ENCODE data around the gene VARS1.
A peak's percentile ranks its signal among the peaks of the same experiment; 100 is the strongest.
"Not testable (repeated sequence)": the region's sequence is repeated elsewhere in the genome, so short reads cannot be mapped to it uniquely, and the experiment has no call there.

Gene VARS1

DNA sequence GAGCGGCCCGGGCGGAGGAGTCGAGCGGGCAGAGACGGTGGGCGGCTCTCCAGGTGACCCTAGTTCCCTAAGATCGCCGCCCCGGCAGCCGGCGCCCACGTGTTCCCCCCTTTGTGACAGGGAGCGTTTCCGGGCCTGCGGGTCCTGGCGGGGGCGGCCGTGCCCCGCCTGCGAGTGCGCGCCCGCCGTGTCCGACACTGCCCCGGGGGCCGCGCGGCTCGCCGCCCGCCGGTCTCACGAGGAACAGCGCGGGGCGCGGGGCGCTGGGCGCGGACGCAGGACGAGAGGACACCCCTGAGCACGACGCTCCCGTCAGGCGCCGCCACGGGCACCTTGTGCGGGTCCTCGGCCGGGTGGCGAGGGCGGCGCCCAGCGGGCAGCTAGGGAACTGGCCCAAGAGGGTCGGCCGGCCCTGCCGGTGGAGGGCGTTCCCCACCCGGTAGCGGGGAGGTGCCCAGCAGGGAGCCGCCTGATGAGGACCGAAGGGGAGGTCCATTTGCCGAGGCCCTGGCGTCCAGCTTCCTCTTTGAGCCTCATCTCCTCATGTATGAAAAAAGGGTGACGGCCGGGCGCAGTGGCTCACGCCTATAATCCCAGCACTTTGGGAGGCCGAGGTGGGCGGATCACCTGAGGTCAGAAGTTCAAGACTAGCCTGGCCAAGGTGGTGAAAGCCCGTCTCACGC, at the start of gene VARS1:
Gene VARS1 (minus strand): TSS at position 137 of the 683 bp plus-strand sequence. CDS start 535 bp downstream, outside the sequence.
- Histone ChIP-seq H3K9ac (ENCODE audit: low read length) (peak within 1 kb of the TSS; percentile 94), H3K4me1 (ENCODE audit: insufficient read depth, low read length) (peaks cover 11% of the 10 kb centered on the region)

DNA sequence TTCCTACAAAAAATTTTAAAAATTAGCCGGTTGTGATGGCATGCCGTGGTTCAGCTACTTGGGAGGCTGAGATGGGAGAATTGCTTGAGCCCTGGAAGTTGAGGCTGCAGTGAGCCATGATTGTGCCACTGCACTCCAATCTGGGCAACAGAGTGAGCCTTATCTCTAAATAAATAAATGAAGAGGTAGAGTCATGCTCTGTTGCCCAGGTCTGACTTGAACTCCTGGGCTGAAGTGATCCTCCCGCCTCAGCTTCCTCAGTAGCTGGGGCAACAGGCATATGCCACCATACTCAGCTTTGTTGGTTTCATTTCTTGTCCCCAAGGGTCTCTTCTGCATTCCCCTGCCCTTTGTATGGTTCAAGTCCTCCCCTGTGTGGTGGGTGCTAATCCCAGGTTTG, 49.0 kb upstream of the VARS1 start:
- no peak overlapping the region for H3K9ac ChIP-seq (ENCODE audit: low read length)
- H3K4me1 ChIP-seq (ENCODE audit: insufficient read depth, low read length), result no peaks in the 10 kb centered on the region
- H3K36me3 ChIP-seq (ENCODE audit: insufficient read depth, low read length), result peaks cover 16% of the 10 kb centered on the region
- H3K4me3 ChIP-seq (ENCODE audit: low read depth in 1 of 2, low read length in 2 of 2), result no peak overlapping the region
- H3K27me3 ChIP-seq (ENCODE audit: control insufficient read depth in 1 of 2, insufficient read depth in 2 of 2, low read length in 2 of 2), result no peaks in the 10 kb centered on the region
- H3K27ac ChIP-seq (ENCODE audit: low read depth, low read length), result no peak overlapping the region
- H3K9me3 ChIP-seq (ENCODE audit: low read length), result no peaks in the 10 kb centered on the region

More for the DNA sequence above, at the start of gene VARS1:
- peaks cover 8% of the 10 kb centered on the region for H3K36me3 ChIP-seq (ENCODE audit: insufficient read depth, low read length)
- peak within 1 kb of the TSS; percentile 95 for H3K27ac ChIP-seq (ENCODE audit: low read depth, low read length)
- peak within 1 kb of the TSS; percentile 93 to 99 for H3K4me3 ChIP-seq (ENCODE audit: low read depth in 1 of 2, low read length in 2 of 2)
- no peaks in the 10 kb centered on the region for H3K27me3 ChIP-seq (ENCODE audit: control insufficient read depth in 1 of 2, insufficient read depth in 2 of 2, low read length in 2 of 2)
- H3K9me3 ChIP-seq (ENCODE audit: low read length), result no peaks in the 10 kb centered on the region

DNA sequence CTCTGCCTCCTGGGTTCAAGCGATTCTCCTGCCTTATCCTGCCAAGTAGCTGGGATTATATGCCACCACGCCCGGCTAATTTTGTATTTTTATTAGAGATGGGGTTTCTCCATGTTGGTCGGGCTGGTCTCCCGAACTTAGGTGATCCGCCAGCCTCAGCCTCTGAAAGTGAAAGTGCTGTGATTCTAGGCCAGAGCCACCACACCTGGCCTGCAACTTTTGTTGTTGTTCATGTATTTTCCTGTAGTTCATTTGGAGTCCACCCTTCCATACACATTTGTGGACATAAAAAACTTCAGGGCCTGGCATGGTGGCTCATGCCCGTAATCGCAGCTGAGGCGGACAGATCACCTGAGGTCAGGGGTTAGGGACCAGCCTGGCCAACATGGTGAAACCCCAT, 46.5 kb upstream of the VARS1 start:
- H3K4me3 ChIP-seq (ENCODE audit: low read depth in 1 of 2, low read length in 2 of 2), result no peak overlapping the region
- H3K27me3 ChIP-seq (ENCODE audit: control insufficient read depth in 1 of 2, insufficient read depth in 2 of 2, low read length in 2 of 2), result no peaks in the 10 kb centered on the region
- no peak overlapping the region for H3K27ac ChIP-seq (ENCODE audit: low read depth, low read length)
- no peak overlapping the region for H3K9ac ChIP-seq (ENCODE audit: low read length)
- peaks cover 39% of the 10 kb centered on the region for H3K36me3 ChIP-seq (ENCODE audit: insufficient read depth, low read length)
- H3K9me3 ChIP-seq (ENCODE audit: low read length), result no peaks in the 10 kb centered on the region
- peaks cover 11% of the 10 kb centered on the region for H3K4me1 ChIP-seq (ENCODE audit: insufficient read depth, low read length)

DNA sequence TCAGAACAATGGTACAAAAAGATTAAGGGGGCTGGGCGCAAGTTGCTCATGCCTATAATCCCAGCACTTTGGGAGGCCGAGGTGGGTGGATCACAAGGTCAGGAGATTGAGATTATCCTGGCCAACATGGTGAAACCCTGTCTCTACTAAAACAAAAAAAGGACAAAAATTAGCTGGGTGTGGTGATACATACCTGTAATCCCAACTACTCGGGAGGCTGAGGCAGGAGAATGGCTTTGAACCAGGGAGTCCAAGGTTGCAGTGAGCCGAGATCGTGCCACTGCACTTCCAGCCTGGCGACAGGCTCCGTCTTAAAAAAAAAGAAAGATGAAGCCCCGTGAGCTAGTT, 44.2 kb upstream of the VARS1 start:
- peaks cover 27% of the 10 kb centered on the region for H3K4me1 ChIP-seq (ENCODE audit: insufficient read depth, low read length)
- H3K4me3 ChIP-seq (ENCODE audit: low read depth in 1 of 2, low read length in 2 of 2); H3K27me3 ChIP-seq (ENCODE audit: control insufficient read depth in 1 of 2, insufficient read depth in 2 of 2, low read length in 2 of 2); H3K27ac ChIP-seq (ENCODE audit: low read depth, low read length); H3K9me3 ChIP-seq (ENCODE audit: low read length); H3K9ac ChIP-seq (ENCODE audit: low read length): not testable (repeated sequence)
- peaks cover 40% of the 10 kb centered on the region for H3K36me3 ChIP-seq (ENCODE audit: insufficient read depth, low read length)

GRCh38 chr6:31838968-31839367, 43.4 kb upstream of the VARS1 start:
- Histone ChIP-seq H3K36me3 (ENCODE audit: insufficient read depth, low read length) (peaks cover 40% of the 10 kb centered on the region), H3K4me3 (ENCODE audit: low read depth in 1 of 2, low read length in 2 of 2) (no peak overlapping the region), H3K9ac (ENCODE audit: low read length) (no peak overlapping the region), H3K27ac (ENCODE audit: low read depth, low read length) (no peak overlapping the region), H3K9me3 (ENCODE audit: low read length) (no peaks in the 10 kb centered on the region), H3K27me3 (ENCODE audit: control insufficient read depth in 1 of 2, insufficient read depth in 2 of 2, low read length in 2 of 2) (no peaks in the 10 kb centered on the region), H3K4me1 (ENCODE audit: insufficient read depth, low read length) (peaks cover 27% of the 10 kb centered on the region)

- H3K9me3 ChIP-seq (ENCODE audit: low read length); H3K4me3 ChIP-seq (ENCODE audit: low read depth in 1 of 2, low read length in 2 of 2); H3K27me3 ChIP-seq (ENCODE audit: control insufficient read depth in 1 of 2, insufficient read depth in 2 of 2, low read length in 2 of 2); H3K9ac ChIP-seq (ENCODE audit: low read length); H3K27ac ChIP-seq (ENCODE audit: low read depth, low read length): not testable (repeated sequence)
- Histone ChIP-seq H3K4me1 (ENCODE audit: insufficient read depth, low read length) (peaks cover 32% of the 10 kb centered on the region), H3K36me3 (ENCODE audit: insufficient read depth, low read length) (peaks cover 40% of the 10 kb centered on the region)
Measured at GRCh38 chr6:31838114-31838553, 42.6 kb upstream of the VARS1 start.

DNA sequence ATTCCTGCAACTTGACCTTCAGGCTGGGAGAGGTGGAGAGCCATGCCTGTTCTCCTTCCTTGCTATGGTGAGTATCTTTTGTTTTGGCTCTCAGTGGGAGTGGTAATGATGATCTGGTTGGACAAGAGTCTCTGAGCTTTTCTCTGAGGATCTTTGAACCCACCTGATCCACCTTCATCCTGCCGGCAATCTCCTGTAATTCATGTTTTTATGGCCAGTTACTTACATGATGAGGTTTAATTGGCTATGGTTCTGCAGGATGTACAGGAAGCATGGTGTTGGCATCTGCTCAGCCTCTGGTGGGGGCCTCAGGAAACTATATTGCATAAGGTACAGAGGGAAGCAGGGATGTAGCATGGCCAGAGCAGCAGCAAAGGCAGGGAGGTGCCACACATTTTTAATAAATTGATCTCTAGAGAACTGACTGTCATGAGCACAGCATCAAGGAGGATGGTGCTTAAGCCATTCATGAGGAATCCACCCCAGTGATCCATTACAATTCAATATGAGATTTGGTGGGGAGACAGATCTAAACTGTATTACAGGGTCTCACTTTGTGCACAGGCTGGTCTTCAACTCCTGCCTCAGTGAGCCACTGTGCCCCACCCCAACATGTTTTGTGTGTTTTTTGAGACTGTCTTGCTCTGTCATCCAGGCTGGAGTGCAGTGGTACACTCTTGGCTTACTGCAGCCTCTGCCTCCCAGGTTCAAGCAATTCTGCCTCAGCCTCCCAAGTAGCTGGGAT, 42.0 kb upstream of the VARS1 start:
- H3K9me3 ChIP-seq (ENCODE audit: low read length), result no peaks in the 10 kb centered on the region
- H3K4me3 ChIP-seq (ENCODE audit: low read depth in 1 of 2, low read length in 2 of 2), result no peak overlapping the region
- peak overlapping the region; percentile 12 for H3K27ac ChIP-seq (ENCODE audit: low read depth, low read length)
- H3K27me3 ChIP-seq (ENCODE audit: control insufficient read depth in 1 of 2, insufficient read depth in 2 of 2, low read length in 2 of 2), result no peaks in the 10 kb centered on the region
- H3K9ac ChIP-seq (ENCODE audit: low read length), result no peak overlapping the region
- H3K36me3 ChIP-seq (ENCODE audit: insufficient read depth, low read length), result peaks cover 40% of the 10 kb centered on the region
- H3K4me1 ChIP-seq (ENCODE audit: insufficient read depth, low read length), result peaks cover 37% of the 10 kb centered on the region

DNA sequence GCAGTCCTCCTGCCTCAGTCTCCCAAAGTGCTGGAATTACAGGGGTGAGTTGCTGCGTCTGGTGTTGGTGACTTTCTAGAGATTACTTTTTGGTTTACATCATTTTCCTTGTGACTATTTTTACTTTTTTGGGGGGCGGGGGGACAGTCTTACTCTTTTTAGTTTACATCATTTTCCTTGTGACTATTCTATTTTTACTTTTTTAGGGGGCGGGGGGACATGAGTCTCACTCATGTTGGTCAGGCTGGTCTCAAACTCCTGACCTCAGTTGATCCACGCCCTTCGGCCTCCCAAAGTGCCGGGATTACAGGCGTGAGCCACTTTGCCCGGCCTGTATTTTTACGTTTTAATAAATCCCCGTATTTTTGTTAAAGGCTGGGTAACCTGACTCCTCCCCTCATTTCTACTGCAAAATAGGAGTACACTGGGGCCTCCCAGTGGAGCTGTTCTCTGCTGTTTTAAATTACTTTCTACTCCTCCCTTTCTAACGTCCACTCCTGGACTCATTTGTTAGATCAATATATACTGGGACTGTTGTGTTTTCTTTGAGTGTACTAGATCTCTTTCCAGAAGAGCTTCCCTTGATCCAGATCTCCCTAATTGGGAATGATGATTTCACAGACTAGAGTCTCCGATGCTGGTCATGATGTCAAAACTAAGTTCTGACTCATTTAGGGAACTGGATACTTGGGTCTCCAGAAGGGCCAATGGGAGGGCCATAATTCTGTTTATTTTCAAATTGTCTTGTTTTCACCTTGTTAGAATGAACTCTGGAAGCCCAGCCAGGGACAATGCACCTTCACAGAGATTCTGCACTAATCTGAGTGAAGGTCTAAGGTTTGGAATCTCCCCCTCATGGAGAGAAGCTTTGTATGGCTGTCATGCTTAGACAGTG, 41.2 kb upstream of the VARS1 start:
- Histone ChIP-seq H3K36me3 (ENCODE audit: insufficient read depth, low read length) (peaks cover 40% of the 10 kb centered on the region), H3K27ac (ENCODE audit: low read depth, low read length) (peak overlapping the region; percentile 12), H3K9ac (ENCODE audit: low read length) (peak overlapping the region; percentile 89), H3K27me3 (ENCODE audit: control insufficient read depth in 1 of 2, insufficient read depth in 2 of 2, low read length in 2 of 2) (no peaks in the 10 kb centered on the region), H3K9me3 (ENCODE audit: low read length) (no peaks in the 10 kb centered on the region), H3K4me3 (ENCODE audit: low read depth in 1 of 2, low read length in 2 of 2) (peak overlapping the region; percentile 11 to 95), H3K4me1 (ENCODE audit: insufficient read depth, low read length) (peaks cover 37% of the 10 kb centered on the region)

- Histone ChIP-seq H3K36me3 (ENCODE audit: insufficient read depth, low read length) (peaks cover 39% of the 10 kb centered on the region), H3K27ac (ENCODE audit: low read depth, low read length) (peak overlapping the region; percentile 12), H3K4me3 (ENCODE audit: low read depth in 1 of 2, low read length in 2 of 2) (peak overlapping the region in 1 of 2 donors; percentile 95), H3K27me3 (ENCODE audit: control insufficient read depth in 1 of 2, insufficient read depth in 2 of 2, low read length in 2 of 2) (no peaks in the 10 kb centered on the region), H3K9ac (ENCODE audit: low read length) (peak overlapping the region; percentile 89), H3K4me1 (ENCODE audit: insufficient read depth, low read length) (peaks cover 42% of the 10 kb centered on the region), H3K9me3 (ENCODE audit: low read length) (no peaks in the 10 kb centered on the region)
Measured at GRCh38 chr6:31836047-31836473, 40.5 kb upstream of the VARS1 start.

DNA sequence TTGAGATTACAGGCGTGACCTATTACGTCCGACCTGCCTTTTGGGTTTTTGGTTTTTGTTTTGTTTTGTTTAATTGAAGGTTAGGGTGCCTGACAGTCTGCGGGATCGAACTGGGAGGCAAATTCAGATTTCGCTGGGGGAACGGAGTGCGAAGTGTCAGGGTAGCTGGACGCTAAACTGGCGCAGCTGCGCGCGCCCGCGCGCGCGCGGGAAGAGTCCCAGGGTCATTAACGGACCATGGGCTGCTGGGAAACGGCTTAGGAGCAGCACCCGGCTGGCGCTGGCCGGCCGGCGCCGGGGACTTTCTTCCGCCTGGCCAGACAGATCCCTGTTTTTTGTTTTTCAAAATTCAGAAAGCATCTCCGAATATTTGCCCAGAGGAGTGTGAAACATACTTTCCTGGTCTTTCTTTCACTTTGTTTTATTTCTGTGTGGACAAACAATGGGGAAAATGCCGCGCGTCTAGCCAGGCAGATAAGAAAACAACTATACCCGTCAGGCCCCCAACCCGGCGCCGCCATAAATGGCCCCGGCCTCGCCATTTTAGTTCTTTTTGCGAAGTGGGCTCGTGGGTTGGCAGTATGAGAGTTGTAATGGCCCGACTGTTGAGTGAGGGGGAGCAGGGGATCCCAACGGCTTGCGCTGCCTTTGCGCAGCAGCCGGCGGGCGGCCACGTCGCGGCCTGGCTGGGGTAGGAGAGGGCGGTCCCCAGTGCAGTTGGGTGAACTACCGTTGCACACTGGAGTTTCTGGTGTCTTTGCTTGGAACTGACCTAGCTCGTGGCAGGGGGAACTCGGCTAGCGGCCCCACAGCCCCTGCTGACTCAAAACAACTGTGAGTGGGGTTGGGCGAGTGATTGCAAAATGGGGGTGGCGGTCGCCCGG, 39.1 kb upstream of the VARS1 start:
- no peaks in the 10 kb centered on the region for H3K27me3 ChIP-seq (ENCODE audit: control insufficient read depth in 1 of 2, insufficient read depth in 2 of 2, low read length in 2 of 2)
- peak overlapping the region; percentile 83 to 95 for H3K4me3 ChIP-seq (ENCODE audit: low read depth in 1 of 2, low read length in 2 of 2)
- H3K9ac ChIP-seq (ENCODE audit: low read length), result peak overlapping the region; percentile 89
- H3K4me1 ChIP-seq (ENCODE audit: insufficient read depth, low read length), result peaks cover 46% of the 10 kb centered on the region
- no peaks in the 10 kb centered on the region for H3K9me3 ChIP-seq (ENCODE audit: low read length)
- H3K27ac ChIP-seq (ENCODE audit: low read depth, low read length), result peak overlapping the region; percentile 98
- peaks cover 25% of the 10 kb centered on the region for H3K36me3 ChIP-seq (ENCODE audit: insufficient read depth, low read length)

Measured in muscle layer of colon (tissue), 2 donors.